Large intestine (tissue), 3 donors: ENCODE measurements around the gene SLIT1. TPM values are rescaled to one million over a fixed set of nuclear protein-coding genes. Genes with fewer than 3 reads are reported as not detected.

Experiments
- DNase-seq, 2 donors: peaks; one replicate each; pipeline versions ENCODE4 v3.0.0 to v3.0.0-alpha.2; 2013
- H3K27ac ChIP-seq: one replicate; pipeline ENCODE4 v1.5.1; 2013; ENCODE audit warnings: low read length
- H3K27me3 ChIP-seq: 2 replicates; pipeline ENCODE4 v1.6.1; 2013; ENCODE audit warnings: low read length; ENCODE audit not compliant: control insufficient read depth, insufficient read depth
- H3K36me3 ChIP-seq: 2 replicates; pipeline ENCODE4 v1.6.1; 2013; ENCODE audit warnings: low read length; ENCODE audit not compliant: control insufficient read depth, insufficient read depth
- H3K4me1 ChIP-seq: one replicate; pipeline ENCODE4 v1.6.1; 2013; ENCODE audit warnings: low read length; ENCODE audit not compliant: control insufficient read depth, insufficient read depth
- H3K4me3 ChIP-seq: one replicate; pipeline ENCODE4 v1.5.1; 2013; ENCODE audit warnings: low read length
- H3K9me3 ChIP-seq: one replicate; pipeline ENCODE4 v1.6.1; 2013; ENCODE audit warnings: mild to moderate bottlenecking, low read depth, low read length, moderate library complexity; ENCODE audit not compliant: control insufficient read depth
- WGBS: methylation state at CpG from one replicate; pipeline ENCODE4 v1.1.5; 2013; ENCODE audit warnings: low lambda C conversion rate; ENCODE audit not compliant: insufficient coverage; 5-methylcytosine and 5-hydroxymethylcytosine counted together
- polyA plus RNA-seq: library from polyadenylated mRNA; unstranded; fragments of 120-200 nt; gene quantifications from one replicate; pipeline ENCODE4 v1.2.1, GENCODE V29; 2013

The SLIT1 gene
- polyA plus RNA-seq, 1 donor = 1.6 TPM

DNA sequence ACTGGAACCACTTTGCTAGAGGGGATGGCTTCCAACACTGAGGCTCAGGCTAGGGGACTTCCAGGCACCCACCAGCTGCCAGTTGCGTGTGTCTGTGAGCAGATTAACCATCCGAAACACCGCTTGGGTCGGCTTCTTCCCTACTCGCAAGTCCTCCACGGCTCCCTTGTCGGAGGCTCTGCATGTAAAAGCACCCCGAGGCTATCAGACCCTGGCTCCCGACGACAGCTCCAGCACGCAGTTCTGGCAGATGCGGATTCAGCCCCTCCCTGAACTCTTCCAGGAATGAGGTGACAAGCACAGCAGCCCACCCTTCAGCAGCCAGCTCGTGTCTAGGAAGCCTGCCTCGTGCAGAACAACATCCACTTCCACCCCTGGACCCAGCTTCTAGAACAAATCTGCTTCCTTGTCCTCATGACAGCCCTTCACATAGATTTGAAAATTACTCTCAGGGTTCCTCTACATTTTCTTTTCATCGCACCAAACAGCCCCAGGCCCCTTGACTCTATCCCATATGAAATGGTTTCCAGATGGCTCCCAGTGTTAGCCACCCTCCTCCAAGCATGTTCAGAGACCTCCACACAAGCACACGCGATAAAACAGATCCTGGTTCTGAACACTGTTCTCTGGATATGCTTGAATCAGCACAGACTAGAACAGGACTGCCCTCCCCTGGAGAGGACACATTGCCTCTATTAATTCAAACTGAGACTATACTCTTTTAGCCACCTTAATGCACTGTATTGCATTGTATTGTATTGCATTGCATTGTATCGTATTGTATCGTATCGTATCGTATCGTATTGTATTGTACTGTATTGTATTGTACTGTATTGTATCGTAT is 44.6 kb downstream of the SLIT1 start:
- 100% methylated on average over 1 of the region's 23 CpGs for WGBS
- Histone ChIP-seq H3K9me3 (no peaks in the 10 kb centered on the region), H3K36me3 (no peaks in the 10 kb centered on the region), H3K27ac (no peak overlapping the region), H3K4me3 (no peak overlapping the region), H3K4me1 (peaks cover 7% of the 10 kb centered on the region), H3K27me3 (peaks cover 14% of the 10 kb centered on the region)
- DNase-seq = no peak

- WGBS = no CpG with 5 or more reads among the region's 23 CpGs
- H3K36me3 ChIP-seq = no peaks in the 10 kb centered on the region
- H3K27me3 ChIP-seq = peaks cover 14% of the 10 kb centered on the region
- peaks cover 7% of the 10 kb centered on the region for H3K4me1 ChIP-seq
- H3K4me3 ChIP-seq = no peak overlapping the region
- H3K27ac ChIP-seq = no peak overlapping the region
- peak in 1 of 2 donors; percentile 33 for DNase-seq
- H3K9me3 ChIP-seq = no peaks in the 10 kb centered on the region
Measured at GRCh38 chr10:97140049-97140846, 45.5 kb downstream of the SLIT1 start.

DNA sequence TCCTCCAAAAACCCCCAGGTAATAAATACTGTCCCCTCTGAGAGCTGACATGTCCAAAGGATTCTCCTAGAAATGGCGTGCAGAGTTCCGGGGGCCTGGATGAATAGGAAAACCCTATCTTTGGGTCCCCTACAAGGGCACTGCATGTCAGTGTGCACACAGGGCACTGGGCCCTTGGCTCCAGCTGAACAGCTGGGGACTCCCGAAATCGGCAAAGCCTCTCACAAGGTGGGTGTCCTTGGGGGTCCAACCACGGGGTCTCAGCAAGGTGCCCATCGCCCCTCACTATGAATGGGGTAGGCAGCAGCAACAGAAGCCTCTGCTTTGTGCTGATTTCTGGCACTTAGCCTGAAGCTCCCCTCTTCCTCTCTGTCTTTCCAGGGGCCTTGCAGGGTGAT is 46.1 kb downstream of the SLIT1 start:
- DNase-seq = no peak
- Histone ChIP-seq H3K27ac (no peak overlapping the region), H3K27me3 (peaks cover 15% of the 10 kb centered on the region), H3K4me1 (peaks cover 7% of the 10 kb centered on the region), H3K4me3 (no peak overlapping the region), H3K9me3 (no peaks in the 10 kb centered on the region), H3K36me3 (no peaks in the 10 kb centered on the region)
- WGBS = no CpG with 5 or more reads among the region's 6 CpGs

- no CpG with 5 or more reads among the region's 7 CpGs for WGBS
- no peak for DNase-seq
- no peak overlapping the region for H3K27ac ChIP-seq
- peaks cover 7% of the 10 kb centered on the region for H3K4me1 ChIP-seq
- H3K27me3 ChIP-seq = peaks cover 16% of the 10 kb centered on the region
- H3K4me3 ChIP-seq = no peak overlapping the region
- no peaks in the 10 kb centered on the region for H3K36me3 ChIP-seq
- no peaks in the 10 kb centered on the region for H3K9me3 ChIP-seq
Measured at GRCh38 chr10:97138846-97139245, 46.9 kb downstream of the SLIT1 start.

GRCh38 chr10:97138174-97138573 is 47.6 kb downstream of the SLIT1 start:
- Histone ChIP-seq H3K4me1 (peaks cover 7% of the 10 kb centered on the region), H3K27me3 (peaks cover 16% of the 10 kb centered on the region), H3K36me3 (no peaks in the 10 kb centered on the region), H3K27ac (no peak overlapping the region), H3K4me3 (no peak overlapping the region), H3K9me3 (no peaks in the 10 kb centered on the region)
- DNase-seq = no peak
- no CpG with 5 or more reads among the region's 15 CpGs for WGBS

- peaks cover 7% of the 10 kb centered on the region for H3K4me1 ChIP-seq
- no peaks in the 10 kb centered on the region for H3K36me3 ChIP-seq
- H3K9me3 ChIP-seq = no peaks in the 10 kb centered on the region
- no peak overlapping the region for H3K4me3 ChIP-seq
- no CpG with 5 or more reads among the region's 3 CpGs for WGBS
- peaks cover 15% of the 10 kb centered on the region for H3K27me3 ChIP-seq
- no peak for DNase-seq
- H3K27ac ChIP-seq = no peak overlapping the region
Measured at GRCh38 chr10:97136756-97137155, 49.0 kb downstream of the SLIT1 start.

- Histone ChIP-seq H3K27ac (no peak overlapping the region), H3K27me3 (peaks cover 7% of the 10 kb centered on the region), H3K4me1 (peaks cover 4% of the 10 kb centered on the region), H3K9me3 (no peaks in the 10 kb centered on the region), H3K4me3 (no peak overlapping the region), H3K36me3 (no peaks in the 10 kb centered on the region)
- no peak for DNase-seq
- no CpG with 5 or more reads among the region's 11 CpGs for WGBS
Measured at GRCh38 chr10:97135464-97135863, 50.3 kb downstream of the SLIT1 start.

DNA sequence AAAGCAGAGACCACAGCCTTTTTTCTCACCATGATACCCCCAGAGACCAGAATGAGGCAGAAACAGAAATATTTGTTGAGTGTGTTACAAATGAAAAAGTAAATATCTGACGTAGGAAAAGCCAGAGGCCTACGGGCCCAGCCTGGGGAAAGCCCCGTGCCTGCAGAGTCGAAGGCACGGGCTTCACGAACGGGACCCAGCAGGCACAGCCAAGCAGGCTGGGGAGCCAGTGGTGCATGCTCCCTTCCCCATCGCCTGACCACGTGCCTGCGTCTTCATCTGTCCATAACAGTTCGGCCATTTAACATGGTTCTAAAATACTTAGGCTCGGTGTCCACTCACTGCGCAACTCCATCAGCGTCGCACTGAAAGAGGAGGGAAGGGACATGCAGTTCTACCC is 50.8 kb downstream of the SLIT1 start:
- no peaks in the 10 kb centered on the region for H3K36me3 ChIP-seq
- no peak for DNase-seq
- no peak overlapping the region for H3K27ac ChIP-seq
- H3K4me3 ChIP-seq = no peak overlapping the region
- peaks cover 2% of the 10 kb centered on the region for H3K27me3 ChIP-seq
- no peaks in the 10 kb centered on the region for H3K9me3 ChIP-seq
- no peaks in the 10 kb centered on the region for H3K4me1 ChIP-seq
- WGBS = no CpG with 5 or more reads among the region's 15 CpGs

DNA sequence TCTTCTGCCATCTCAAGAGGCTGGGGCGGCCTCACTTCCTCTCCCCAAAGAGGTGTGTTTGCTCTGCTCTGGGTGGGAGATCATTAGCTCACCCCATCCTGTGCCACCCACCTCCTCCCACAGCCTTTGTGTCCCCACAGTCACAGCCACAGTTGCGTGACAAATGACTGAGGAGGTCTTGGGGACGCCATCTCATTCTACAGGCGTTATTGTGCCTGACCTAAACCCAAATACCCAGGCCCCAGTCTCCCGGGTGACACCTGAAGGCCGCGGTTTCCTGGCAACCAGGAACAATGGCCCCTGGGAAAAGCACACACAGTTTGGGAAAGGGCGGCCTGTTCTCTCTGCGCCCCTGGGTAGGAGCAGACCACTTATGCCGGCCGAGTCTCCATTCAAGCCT is 51.6 kb downstream of the SLIT1 start:
- Histone ChIP-seq H3K4me1 (no peaks in the 10 kb centered on the region), H3K4me3 (no peak overlapping the region), H3K27me3 (peaks cover 2% of the 10 kb centered on the region), H3K9me3 (no peaks in the 10 kb centered on the region), H3K27ac (no peak overlapping the region), H3K36me3 (no peaks in the 10 kb centered on the region)
- DNase-seq = no peak
- no CpG with 5 or more reads among the region's 11 CpGs for WGBS

- DNase-seq = no peak
- Histone ChIP-seq H3K4me1 (no peaks in the 10 kb centered on the region), H3K36me3 (no peaks in the 10 kb centered on the region), H3K9me3 (no peaks in the 10 kb centered on the region), H3K4me3 (no peak overlapping the region), H3K27me3 (peaks cover 2% of the 10 kb centered on the region), H3K27ac (no peak overlapping the region)
- no CpG with 5 or more reads among the region's 2 CpGs for WGBS
Measured at GRCh38 chr10:97132273-97132672, 53.5 kb downstream of the SLIT1 start.
